COLO668 (cell line): ENCODE data around the gene DESI1.
A peak's percentile ranks its signal among the peaks of the same experiment; 100 is the strongest.
"Not testable (repeated sequence)": the region's sequence is repeated elsewhere in the genome, so short reads cannot be mapped to it uniquely, and the experiment has no call there.

Source experiments
- DNase-seq: peaks from one replicate; lab custom pipeline; 2025; ENCODE audit not compliant: unreplicated experiment; lab: John Stamatoyannopoulos, UW

The DESI1 gene

DNA sequence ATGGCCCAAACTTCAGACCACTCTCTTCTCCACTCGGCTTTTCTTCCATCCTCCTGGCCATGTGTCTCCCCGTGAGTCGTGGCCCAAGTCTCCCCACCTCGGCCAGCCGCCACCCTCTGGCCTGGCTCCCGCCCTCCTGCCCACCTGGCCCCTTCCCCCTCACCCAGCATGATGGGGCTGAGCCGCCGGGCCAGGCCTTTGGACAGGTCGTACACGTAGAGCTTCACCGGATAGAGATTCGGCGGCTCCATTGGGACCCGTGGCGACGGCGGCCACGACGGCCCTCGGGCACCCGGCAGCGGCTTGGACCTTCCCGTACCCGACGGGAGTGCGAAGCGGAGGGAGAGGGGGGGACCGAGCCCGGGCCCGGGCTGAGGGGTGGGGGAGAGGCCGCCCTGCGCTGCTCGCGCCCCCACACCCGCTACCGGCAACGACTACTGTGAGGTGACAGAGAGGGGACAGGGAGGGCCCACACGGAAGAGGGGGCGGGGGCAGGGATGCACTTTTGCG, at the start of gene DESI1:
DESI1 (minus strand) TSS at position 455 of the 510 bp plus-strand sequence; CDS start at position 251, 204 bp downstream.
- peak; percentile 68 for DNase-seq

GRCh38 chr22:41668971-41669911, 48.4 kb upstream of the DESI1 start:
- DNase-seq: no peak

DNA sequence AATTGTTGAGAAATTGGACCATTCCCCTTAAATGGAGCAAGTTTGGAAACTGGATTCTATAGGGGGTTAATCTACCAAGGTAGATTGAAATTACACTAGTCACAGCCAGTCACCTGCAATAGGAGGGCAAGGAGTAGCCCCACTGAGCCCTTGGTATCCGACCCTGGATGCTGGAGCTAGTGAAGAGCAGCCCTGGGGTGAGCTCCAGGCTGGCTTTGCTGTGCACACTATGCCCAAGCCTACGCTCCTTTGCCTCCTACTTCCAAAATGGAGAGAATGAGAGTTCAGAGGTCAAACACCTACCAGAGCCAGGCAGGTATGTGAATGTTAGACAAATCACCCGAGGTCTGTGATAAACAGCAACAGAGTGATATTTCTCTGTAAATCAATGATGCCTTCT, 44.1 kb upstream of the DESI1 start:
- no peak for DNase-seq

DNA sequence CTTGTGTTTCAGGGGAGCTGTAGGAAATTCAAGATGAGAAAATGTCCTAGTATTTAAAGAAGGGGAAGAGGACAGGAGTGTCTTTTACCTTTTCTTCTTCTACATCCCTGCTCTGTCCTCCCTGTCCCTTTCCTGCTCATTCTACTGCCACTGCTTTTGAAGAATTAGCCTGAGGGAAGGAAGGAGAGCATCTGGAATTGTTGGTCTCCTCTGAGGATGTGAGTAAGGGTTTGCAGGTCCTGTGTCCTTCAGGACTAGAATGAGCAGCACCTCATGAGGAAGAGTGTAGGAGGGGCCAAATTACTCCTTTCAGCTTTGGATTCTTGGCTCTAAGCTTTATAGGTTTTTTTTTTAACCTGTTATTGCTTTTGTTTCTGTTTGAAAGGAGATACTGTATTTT, 43.6 kb upstream of the DESI1 start:
- no peak for DNase-seq

GRCh38 chr22:41663594-41663993, 42.8 kb upstream of the DESI1 start:
- not testable (repeated sequence) for DNase-seq

- no peak for DNase-seq
These were observed 40.9 kb upstream of the DESI1 start for GRCh38 chr22:41661713-41662112.

GRCh38 chr22:41661088-41661487, 40.2 kb upstream of the DESI1 start:
- DNase-seq: no peak

DNA sequence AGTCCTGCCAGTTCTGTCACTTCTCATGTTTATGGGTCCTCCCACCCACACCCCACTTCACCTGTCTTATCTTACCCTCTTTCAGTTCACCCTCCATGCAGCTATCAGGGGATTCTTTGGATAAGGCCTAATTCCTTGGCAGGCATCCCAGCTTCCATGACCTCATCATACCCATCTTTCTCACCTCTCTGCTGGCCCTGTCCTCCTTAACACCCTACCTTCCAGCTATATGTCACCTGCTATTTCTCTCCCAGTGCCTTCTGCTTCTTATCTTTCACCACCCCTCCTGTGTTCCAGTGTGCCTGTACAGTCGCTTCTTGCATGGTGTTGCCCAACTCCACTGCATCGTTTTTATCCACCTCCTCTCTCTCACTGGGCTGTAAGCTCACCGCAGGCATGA, 39.6 kb upstream of the DESI1 start:
- DNase-seq: no peak

DNA sequence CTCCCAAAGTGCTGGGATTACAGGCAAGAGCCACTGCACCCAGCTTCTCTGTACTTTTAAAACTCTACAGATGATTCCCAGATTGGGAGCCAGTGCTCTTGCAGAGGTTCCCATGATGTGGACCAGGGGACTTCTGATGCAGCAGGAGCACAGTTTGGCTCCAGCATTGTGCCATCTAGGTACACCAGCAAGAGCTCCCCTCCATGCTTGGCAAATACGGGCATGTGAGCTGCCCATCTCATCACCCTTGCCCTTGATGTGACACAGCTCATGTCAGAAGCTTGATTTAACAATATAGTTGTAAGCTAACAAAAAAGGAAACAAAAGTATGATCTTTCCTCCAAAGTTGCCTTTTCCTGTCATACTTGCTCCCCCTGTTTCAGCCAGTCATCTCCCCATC, 39.1 kb upstream of the DESI1 start:
- no peak for DNase-seq

GRCh38 chr22:41658869-41659268, 38.0 kb upstream of the DESI1 start:
- DNase-seq: no peak

- no peak for DNase-seq
These were observed 36.9 kb upstream of the DESI1 start for GRCh38 chr22:41657709-41658108.

DNA sequence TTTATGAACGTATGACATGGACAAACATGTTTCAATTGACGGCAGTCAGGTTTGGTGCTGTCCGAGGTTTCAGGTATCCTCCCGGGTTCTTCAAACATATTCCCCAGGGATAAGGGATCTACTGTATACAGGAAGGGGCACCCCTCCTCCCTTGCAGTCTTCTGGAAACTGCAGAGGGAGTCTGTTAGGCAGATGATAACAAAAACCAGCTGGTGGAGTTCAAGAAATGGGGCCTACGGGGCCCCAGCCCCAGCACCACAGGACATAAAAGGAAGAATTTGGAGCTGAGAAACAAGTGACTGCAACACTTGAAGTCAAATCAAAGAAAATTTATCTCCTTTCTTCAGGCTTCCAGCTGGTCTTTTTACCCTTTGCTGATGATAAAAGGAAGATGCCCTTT, 35.7 kb upstream of the DESI1 start:
- no peak for DNase-seq

GRCh38 chr22:41654322-41654721, 33.5 kb upstream of the DESI1 start:
- no peak for DNase-seq

DNA sequence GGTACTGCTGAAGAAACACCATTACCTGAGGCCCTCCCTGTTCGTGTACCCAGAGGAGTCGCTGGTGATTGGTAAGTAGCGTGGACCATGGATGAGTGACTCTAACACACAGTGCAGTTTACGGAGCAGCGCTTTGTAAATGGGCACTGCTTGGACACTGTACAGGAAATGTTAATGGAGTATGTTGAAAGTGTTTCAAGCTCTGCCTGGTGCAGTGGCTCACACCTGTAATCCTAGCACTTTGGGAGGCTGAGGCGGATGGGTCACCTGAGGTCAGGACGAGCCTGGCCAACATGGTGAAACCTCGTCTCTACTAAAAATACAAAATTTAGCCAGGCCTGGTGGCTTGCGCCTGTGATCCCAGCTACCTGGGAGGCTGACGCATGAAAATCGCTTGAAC, 30.0 kb upstream of the DESI1 start:
- no peak for DNase-seq

DNA sequence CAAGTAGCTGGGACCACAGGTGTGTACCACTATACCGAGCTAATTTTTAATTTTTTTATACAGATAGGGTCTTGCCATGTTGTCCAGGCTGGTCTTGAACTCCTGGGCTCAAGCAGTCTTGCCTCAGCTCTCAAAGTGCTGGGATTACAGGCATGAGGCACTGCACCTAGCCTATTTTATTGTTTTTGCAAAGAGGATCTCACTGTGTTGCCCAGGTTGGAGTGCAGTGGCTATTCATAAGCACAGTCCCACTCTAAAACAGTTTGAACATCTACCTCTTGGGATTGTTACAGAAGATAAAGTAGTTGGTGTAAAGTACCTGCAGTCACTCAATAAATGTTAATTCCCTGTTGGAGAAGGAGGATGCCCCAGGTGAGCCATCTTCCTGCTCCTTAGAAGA, 29.4 kb upstream of the DESI1 start:
- DNase-seq: no peak

- DNase-seq: no peak
These were observed 27.6 kb upstream of the DESI1 start for GRCh38 chr22:41648432-41648831.

- no peak for DNase-seq
These were observed 26.9 kb upstream of the DESI1 start for GRCh38 chr22:41647771-41648170.

- DNase-seq: no peak
These were observed 21.7 kb upstream of the DESI1 start for GRCh38 chr22:41642331-41643110.

DNA sequence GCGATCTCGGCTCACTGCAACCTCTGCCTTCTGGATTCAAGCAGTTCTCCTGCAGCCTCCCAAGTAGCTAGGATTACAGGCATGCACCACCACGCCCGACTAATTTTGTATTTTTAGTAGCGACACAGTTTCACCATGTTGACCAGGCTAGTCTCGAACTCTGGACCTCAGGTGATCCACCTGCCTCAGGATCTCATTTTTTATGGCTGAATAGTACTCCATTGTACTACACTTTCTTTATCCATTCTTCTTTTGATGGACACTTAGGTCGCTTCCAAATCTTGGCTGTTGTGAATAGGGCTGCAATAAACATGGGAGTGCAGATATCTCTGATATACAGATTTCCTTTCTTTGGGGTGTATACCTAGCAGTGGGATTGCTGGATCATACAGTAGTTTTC, 21.0 kb upstream of the DESI1 start:
- DNase-seq: no peak

- DNase-seq: no peak
These were observed 17.9 kb upstream of the DESI1 start for GRCh38 chr22:41638748-41639147.

- peak; percentile 3 for DNase-seq
These were observed 17.3 kb upstream of the DESI1 start for GRCh38 chr22:41638124-41638523.

GRCh38 chr22:41637623-41638022, 16.8 kb upstream of the DESI1 start:
- DNase-seq: not testable (repeated sequence)
